ENCODE results near the gene NAV3. TPM values are rescaled to one million over a fixed set of nuclear protein-coding genes. Genes with fewer than 3 reads are reported as not detected.

Gene NAV3
- total RNA-seq, 3 donors from 2014 or later: 0.08 to 0.29 TPM; not detected in 1

DNA sequence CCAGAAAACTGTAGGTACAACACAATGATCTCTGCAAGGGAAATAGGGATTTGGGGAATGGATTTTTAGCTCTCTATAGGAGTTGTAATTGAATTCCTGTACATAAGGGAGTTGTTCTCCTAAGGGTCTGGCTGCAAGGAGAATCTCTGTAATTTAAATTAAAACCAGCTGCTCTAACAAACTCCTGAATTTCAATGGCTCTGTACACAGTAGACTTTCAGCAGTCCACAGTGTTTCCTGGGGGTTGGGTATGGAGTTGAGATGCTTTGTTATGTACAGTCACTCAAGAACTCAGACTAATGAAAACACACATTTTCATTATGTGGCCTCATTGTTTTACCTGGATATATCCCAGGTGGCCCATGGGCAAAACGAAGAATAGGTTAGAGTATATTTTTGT, 93.2 kb downstream of the NAV3 start:
- peaks cover 7% of the 10 kb centered on the region for H3K9me3 Mint-ChIP-seq

DNA sequence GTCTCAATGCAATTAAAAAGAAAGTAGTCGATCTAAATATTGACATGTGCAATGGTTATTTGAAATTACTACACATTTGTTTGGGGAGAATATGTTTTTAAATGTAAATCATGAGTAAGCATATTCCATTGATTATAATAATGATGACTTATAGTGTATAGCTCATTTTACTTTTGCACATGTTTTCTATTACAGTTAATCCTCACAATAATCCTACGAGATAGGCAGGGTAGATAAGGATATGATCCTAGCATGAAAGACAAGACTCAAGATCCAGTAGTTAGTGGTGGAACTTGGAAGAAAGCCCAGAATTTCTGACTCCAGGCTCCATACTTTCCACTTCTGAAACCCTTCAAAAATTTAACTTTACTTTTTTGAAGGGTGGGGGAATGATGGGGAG, 94.0 kb downstream of the NAV3 start:
- H3K27me3 Mint-ChIP-seq (ENCODE audit: low read depth): no peaks in the 10 kb centered on the region
- H3K4me3 Mint-ChIP-seq: no peak overlapping the region
- ATAC-seq: no peak
- peaks cover 7% of the 10 kb centered on the region for H3K9me3 Mint-ChIP-seq
- H3K4me1 Mint-ChIP-seq (ENCODE audit: low read depth): no peaks in the 10 kb centered on the region
- no peak for DNase-seq
- no peaks in the 10 kb centered on the region for H3K36me3 Mint-ChIP-seq (ENCODE audit: insufficient read depth)

More for the DNA sequence above, 93.2 kb downstream of the NAV3 start:
- Mint-ChIP-seq H3K4me1 (ENCODE audit: low read depth) (no peaks in the 10 kb centered on the region), H3K4me3 (no peak overlapping the region), H3K36me3 (ENCODE audit: insufficient read depth) (no peaks in the 10 kb centered on the region), H3K27me3 (ENCODE audit: low read depth) (no peaks in the 10 kb centered on the region)
- ATAC-seq: no peak
- DNase-seq: no peak

DNA sequence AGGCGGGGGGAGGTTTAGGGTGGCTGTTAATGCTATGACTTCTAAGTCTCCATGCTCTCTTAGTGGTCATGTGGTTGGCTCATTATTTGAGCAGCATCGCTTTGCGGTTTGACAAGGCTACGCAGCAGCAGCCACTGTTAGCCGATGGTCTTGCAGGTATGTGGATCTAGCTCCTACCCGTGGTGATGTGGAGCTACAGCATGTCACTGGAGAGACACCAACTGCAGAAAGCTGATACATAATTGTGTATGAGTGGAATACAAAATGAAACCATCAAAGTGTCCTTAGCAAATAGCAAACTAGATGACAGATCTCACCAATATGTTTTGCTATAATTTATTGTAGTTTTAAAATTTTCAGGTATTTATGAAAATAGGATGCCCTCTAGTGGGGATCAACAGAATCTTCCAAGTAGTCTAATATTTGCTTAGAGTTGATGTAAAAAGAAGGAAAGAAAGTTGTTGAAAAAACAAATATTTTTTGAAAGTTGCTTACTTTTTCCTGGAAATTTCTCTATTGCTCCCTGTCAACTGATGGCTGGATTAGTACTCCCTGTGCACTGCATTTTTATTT, 94.9 kb downstream of the NAV3 start:
- H3K36me3 Mint-ChIP-seq (ENCODE audit: insufficient read depth): no peaks in the 10 kb centered on the region
- H3K4me1 Mint-ChIP-seq (ENCODE audit: low read depth): no peaks in the 10 kb centered on the region
- H3K4me3 Mint-ChIP-seq: no peak overlapping the region
- DNase-seq (no peak), ATAC-seq (no peak)
- no peaks in the 10 kb centered on the region for H3K27me3 Mint-ChIP-seq (ENCODE audit: low read depth)
- peaks cover 7% of the 10 kb centered on the region for H3K9me3 Mint-ChIP-seq

DNA sequence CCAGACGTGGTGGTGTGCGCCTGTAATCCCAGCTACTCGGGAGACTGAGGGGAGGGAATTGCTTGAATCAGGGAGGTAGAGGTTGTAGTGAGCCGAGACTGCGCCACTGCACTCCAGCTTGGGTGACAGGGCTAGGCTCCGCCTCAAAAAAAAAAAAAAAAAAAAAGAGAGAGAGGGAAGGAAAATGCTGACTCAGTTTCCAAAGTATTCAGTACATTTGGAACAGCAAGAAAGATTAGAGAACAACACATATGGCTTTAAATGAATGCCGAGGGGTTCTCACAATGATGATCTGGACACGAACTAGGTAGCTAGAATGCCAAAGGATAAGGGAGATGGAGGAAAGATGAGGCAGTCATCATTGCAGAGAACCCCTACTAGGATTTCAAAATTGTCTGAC, 97.4 kb downstream of the NAV3 start:
- H3K9me3 Mint-ChIP-seq: peaks cover 13% of the 10 kb centered on the region
- no peaks in the 10 kb centered on the region for H3K4me1 Mint-ChIP-seq (ENCODE audit: low read depth)
- DNase-seq: no peak
- ATAC-seq: no peak
- no peaks in the 10 kb centered on the region for H3K36me3 Mint-ChIP-seq (ENCODE audit: insufficient read depth)
- H3K27me3 Mint-ChIP-seq (ENCODE audit: low read depth): no peaks in the 10 kb centered on the region
- H3K4me3 Mint-ChIP-seq: no peak overlapping the region

DNA sequence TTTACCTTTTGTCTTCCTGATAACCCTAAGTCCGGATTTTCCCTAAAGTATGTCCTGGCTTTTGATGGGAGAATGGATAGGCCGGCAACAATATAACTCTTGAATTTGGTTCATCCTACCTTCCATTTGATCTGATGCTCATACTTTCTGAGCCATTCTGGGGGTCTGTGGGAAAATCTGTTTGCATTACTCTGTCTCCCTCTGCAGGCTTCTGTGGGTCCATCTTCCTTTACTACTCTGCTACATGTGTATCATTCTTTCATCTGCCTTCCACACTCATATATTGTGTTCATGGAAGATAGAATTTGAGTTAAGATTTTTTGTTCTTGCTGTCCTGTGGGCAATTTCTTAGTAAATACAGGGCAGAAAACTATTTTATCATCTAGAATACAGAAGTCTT, 101.5 kb downstream of the NAV3 start:
- H3K27me3 Mint-ChIP-seq (ENCODE audit: low read depth): no peaks in the 10 kb centered on the region
- H3K36me3 Mint-ChIP-seq (ENCODE audit: insufficient read depth): no peaks in the 10 kb centered on the region
- H3K9me3 Mint-ChIP-seq: peaks cover 14% of the 10 kb centered on the region
- H3K4me3 Mint-ChIP-seq: no peak overlapping the region
- no peak for DNase-seq
- no peak for ATAC-seq
- H3K4me1 Mint-ChIP-seq (ENCODE audit: low read depth): no peaks in the 10 kb centered on the region

DNA sequence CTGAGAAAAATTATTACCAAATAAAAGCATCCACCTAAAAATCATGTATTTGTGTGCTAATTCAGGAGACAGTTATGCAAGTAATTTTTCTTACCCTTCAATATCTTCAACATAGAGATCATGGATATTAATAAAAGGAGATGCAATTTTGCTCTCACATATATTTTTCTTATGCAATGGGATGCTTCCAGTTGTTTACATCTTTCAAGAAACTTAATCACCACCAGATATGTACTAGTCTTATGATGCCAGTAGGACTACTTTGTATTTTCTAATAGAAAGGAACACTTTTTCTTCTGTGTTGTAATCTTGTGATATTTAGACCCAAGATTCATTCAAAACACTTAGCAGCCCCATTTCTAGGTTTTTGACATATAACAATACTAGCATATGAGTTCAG, 107.6 kb downstream of the NAV3 start:
- Mint-ChIP-seq H3K36me3 (ENCODE audit: insufficient read depth) (no peaks in the 10 kb centered on the region), H3K4me1 (ENCODE audit: low read depth) (no peaks in the 10 kb centered on the region), H3K9me3 (peaks cover 6% of the 10 kb centered on the region), H3K27me3 (ENCODE audit: low read depth) (no peaks in the 10 kb centered on the region), H3K4me3 (no peak overlapping the region)
- DNase-seq (no peak), ATAC-seq (no peak)

DNA sequence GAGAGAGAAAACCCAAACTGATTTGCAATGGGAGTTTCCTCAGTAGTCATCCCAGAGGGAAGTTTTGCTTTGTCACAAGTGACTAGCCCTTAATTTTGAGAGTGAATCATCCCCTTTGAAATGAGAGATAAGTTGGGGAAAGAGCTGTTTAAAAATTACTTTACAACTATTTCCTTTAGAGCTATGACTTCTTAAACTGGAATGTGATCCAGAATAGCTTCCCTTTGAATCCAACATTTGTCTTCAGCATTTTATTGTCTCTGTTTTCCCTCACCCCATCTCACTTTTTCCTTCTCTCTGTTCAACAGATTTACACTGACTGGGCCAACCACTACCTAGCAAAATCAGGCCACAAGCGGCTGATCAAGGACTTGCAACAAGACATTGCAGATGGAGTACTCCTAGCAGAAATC, 109.3 kb downstream of the NAV3 start:
- H3K36me3 Mint-ChIP-seq (ENCODE audit: insufficient read depth): no peaks in the 10 kb centered on the region
- ATAC-seq (no peak), DNase-seq (no peak)
- H3K4me1 Mint-ChIP-seq (ENCODE audit: low read depth): no peaks in the 10 kb centered on the region
- no peaks in the 10 kb centered on the region for H3K27me3 Mint-ChIP-seq (ENCODE audit: low read depth)
- peaks cover 6% of the 10 kb centered on the region for H3K9me3 Mint-ChIP-seq
- no peak overlapping the region for H3K4me3 Mint-ChIP-seq

DNA sequence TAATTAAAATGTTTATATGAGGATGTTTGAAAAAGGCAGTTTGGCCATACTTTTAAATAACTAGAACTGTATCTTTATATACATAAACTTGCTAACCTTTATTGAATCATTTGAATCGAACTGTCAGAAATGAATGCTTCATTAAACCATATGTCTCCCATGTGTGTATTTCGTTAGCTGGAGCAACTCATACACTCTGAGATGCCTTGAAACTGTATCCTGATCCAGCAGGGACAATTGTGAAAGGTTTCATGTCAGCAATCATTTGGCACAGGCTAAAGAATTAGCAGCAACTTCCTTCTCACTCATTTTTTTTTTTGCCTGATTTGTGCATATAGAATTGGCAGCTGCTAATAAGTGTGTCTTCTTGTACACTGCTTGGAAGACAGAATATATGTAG, 109.9 kb downstream of the NAV3 start:
- no peaks in the 10 kb centered on the region for H3K36me3 Mint-ChIP-seq (ENCODE audit: insufficient read depth)
- no peak overlapping the region for H3K4me3 Mint-ChIP-seq
- H3K4me1 Mint-ChIP-seq (ENCODE audit: low read depth): no peaks in the 10 kb centered on the region
- DNase-seq (no peak), ATAC-seq (no peak)
- H3K27me3 Mint-ChIP-seq (ENCODE audit: low read depth): no peaks in the 10 kb centered on the region
- peaks cover 5% of the 10 kb centered on the region for H3K9me3 Mint-ChIP-seq

DNA sequence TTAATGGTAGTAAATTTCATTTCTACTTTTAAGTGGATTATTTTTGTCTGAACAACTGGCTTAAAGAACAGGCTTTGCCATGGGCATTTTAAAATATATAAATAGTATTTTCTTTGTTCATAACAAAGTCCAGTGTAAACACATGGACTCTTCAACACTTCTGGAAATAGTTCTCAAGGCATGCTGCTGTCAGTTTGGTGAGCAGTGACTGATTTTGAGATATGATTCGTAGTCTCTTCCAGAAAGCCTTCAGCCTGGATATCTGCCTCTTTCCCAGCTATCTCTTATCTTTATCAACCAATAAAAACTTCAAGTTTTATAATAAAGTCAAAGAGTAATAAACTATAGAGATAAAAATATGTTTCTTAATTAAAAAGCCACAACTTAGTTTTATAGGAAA, 110.7 kb downstream of the NAV3 start:
- peaks cover 2% of the 10 kb centered on the region for H3K9me3 Mint-ChIP-seq
- DNase-seq (no peak), ATAC-seq (no peak)
- no peaks in the 10 kb centered on the region for H3K36me3 Mint-ChIP-seq (ENCODE audit: insufficient read depth)
- no peak overlapping the region for H3K4me3 Mint-ChIP-seq
- H3K4me1 Mint-ChIP-seq (ENCODE audit: low read depth): no peaks in the 10 kb centered on the region
- H3K27me3 Mint-ChIP-seq (ENCODE audit: low read depth): no peaks in the 10 kb centered on the region

DNA sequence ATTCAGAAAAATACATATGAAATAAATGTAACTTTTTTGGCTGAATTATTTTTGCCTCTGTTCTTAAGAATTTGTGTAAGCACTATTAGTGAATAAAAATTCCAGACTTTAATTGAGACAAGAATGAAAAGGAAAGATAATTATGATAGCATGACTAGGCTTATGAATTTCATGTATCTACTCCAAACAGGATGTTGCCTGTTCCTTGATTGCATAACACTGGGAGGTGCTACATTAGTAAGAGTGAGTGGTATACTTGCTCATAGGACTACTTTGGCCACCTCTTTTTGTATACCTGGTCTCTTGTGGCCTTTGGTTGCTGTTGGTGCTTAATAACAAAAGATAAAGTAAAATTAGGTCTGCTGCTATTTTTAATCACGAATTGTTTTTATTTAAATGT, 112.8 kb downstream of the NAV3 start:
- no peak for ATAC-seq
- H3K9me3 Mint-ChIP-seq: peaks cover 2% of the 10 kb centered on the region

DNA sequence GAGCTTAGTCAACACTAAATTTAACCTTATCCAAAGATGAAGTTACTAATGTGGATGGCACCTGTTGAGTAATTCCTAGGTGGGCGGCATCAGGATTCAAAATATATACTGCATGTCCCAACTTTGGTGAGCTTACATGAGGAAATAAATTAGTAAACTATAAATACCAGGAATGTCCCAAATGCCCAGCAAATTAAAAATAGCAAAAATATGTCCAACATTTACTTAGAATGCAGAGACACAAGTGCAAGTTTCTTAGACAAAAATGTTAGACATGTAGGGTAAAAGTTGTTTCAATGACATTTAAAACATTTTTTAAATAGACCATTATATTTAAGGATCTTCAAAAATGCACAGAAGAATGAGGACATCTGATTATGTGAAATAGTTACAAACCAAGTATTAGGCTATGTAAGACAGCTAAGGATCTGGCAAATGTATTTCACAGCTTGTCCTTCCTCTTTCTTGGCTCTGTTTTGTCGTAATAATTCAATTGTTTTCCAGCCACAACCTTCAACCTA, 115.9 kb downstream of the NAV3 start:
- Mint-ChIP-seq H3K4me3 (no peak overlapping the region), H3K36me3 (ENCODE audit: insufficient read depth) (no peaks in the 10 kb centered on the region), H3K4me1 (ENCODE audit: low read depth) (no peaks in the 10 kb centered on the region), H3K27me3 (ENCODE audit: low read depth) (no peaks in the 10 kb centered on the region), H3K9me3 (peaks cover 5% of the 10 kb centered on the region)
- DNase-seq (no peak), ATAC-seq (no peak)

More for the DNA sequence above, 112.8 kb downstream of the NAV3 start:
- no peaks in the 10 kb centered on the region for H3K36me3 Mint-ChIP-seq (ENCODE audit: insufficient read depth)
- no peak for DNase-seq
- H3K4me3 Mint-ChIP-seq: no peak overlapping the region
- no peaks in the 10 kb centered on the region for H3K4me1 Mint-ChIP-seq (ENCODE audit: low read depth)
- no peaks in the 10 kb centered on the region for H3K27me3 Mint-ChIP-seq (ENCODE audit: low read depth)

DNA sequence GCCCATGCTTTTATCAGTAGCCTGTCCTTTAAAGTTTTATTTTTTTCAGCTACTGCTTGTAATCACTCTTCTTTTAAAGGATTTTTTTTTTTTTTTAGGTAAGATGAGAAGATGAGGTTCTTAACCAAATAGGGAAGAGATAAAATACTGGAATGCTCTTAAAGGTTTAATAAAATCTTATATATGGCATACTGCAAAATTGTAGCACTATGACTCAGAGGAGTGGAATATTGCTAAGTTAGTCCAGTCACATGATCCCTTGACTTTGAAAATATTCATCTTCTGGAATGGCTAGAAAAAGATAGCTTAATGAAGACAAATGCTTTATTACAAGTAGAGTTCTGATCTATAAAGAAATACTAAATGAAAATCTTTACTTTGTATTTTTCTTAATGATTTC, 116.6 kb downstream of the NAV3 start:
- Mint-ChIP-seq H3K4me1 (ENCODE audit: low read depth) (no peaks in the 10 kb centered on the region), H3K27me3 (ENCODE audit: low read depth) (no peaks in the 10 kb centered on the region), H3K9me3 (peaks cover 4% of the 10 kb centered on the region), H3K4me3 (no peak overlapping the region), H3K36me3 (ENCODE audit: insufficient read depth) (no peaks in the 10 kb centered on the region)
- DNase-seq (no peak), ATAC-seq (no peak)

DNA sequence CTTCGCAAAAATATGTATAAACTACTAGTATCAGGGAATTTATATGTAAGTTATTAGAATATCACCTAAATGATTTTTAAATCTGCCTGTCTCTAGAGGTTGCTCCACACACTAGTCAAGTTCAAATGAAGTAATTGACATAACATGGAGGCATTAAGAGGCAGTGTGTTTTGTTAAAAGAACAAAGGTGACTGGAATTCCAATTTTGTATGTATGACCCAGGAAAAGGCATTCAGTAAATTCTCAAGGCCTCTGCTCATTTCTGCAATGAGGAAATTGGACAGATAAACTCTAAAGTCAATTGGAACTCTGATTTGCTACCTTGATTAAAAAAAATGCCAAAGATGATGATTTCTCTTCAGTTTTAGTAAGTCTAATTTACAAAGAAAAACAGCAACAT, 117.1 kb downstream of the NAV3 start:
- no peak for DNase-seq
- no peaks in the 10 kb centered on the region for H3K4me1 Mint-ChIP-seq (ENCODE audit: low read depth)

DNA sequence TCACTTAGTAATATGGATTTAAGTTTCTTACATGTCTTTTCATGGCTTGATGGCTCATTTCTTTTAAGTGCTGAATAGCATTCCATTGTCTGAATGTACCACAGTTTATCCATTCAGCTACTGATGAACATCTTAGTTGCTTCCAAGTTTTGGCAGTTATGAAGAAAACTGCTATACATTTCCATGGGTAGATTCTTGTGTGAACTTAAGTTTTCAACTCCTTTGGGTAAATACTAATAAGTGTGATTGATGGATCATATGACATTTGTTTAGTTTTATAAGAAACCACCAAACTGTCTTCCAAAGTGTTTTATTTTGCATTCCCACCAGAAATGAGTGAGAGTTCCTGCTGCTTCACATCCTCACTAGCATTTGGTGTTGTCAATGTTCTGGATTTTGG, 119.2 kb downstream of the NAV3 start:
- DNase-seq (no peak), ATAC-seq (no peak)
- Mint-ChIP-seq H3K4me3 (no peak overlapping the region), H3K4me1 (ENCODE audit: low read depth) (no peaks in the 10 kb centered on the region), H3K27me3 (ENCODE audit: low read depth) (no peaks in the 10 kb centered on the region), H3K36me3 (ENCODE audit: insufficient read depth) (no peaks in the 10 kb centered on the region), H3K9me3 (peaks cover 7% of the 10 kb centered on the region)

More for the DNA sequence above, 117.1 kb downstream of the NAV3 start:
- H3K4me3 Mint-ChIP-seq: no peak overlapping the region
- ATAC-seq: no peak
- no peaks in the 10 kb centered on the region for H3K36me3 Mint-ChIP-seq (ENCODE audit: insufficient read depth)
- no peaks in the 10 kb centered on the region for H3K27me3 Mint-ChIP-seq (ENCODE audit: low read depth)
- peaks cover 2% of the 10 kb centered on the region for H3K9me3 Mint-ChIP-seq

DNA sequence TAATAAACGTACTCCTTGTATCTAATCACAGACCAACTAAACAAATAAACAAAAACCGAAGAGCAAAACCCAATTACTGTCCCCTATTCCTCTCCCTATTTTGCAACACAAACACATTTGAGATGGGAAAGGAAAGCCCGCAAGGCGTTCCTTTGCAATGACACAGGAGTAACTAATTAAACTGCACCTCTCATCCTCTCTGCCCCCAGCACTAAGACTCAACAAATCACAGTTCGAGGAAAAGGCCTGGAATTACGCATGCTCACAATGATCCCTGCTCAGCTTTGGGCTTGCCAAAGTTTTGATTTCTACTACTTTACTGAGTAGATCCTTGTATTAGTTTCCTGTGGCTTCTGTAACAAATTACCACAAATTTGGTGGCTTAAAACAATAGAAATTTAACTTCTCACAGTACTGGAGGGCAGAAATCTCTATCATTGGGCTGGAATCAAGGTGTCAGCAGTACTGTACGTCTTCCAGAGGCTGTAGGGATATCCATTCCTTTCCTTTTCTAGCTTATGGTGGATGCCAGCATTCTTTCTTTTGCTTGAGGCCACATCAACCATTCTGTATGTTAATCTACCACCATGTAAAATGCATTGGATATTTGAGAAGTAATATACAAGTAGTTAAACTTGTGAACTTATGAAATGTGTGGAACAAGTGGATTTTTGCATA, 123.0 kb downstream of the NAV3 start:
- no peak for ATAC-seq
- no peaks in the 10 kb centered on the region for H3K4me1 Mint-ChIP-seq (ENCODE audit: low read depth)
- no peaks in the 10 kb centered on the region for H3K27me3 Mint-ChIP-seq (ENCODE audit: low read depth)
- H3K36me3 Mint-ChIP-seq (ENCODE audit: insufficient read depth): no peaks in the 10 kb centered on the region
- peaks cover 7% of the 10 kb centered on the region for H3K9me3 Mint-ChIP-seq
- no peak for DNase-seq
- no peak overlapping the region for H3K4me3 Mint-ChIP-seq
